Astrocyte of the cerebellum (primary cell): ENCODE measurements around the gene TIGAR.

Experiments used
- DNase-seq: peaks from one replicate; pipeline ENCODE4 v3.0.0-alpha.2; 2011; ENCODE audit warnings: low read depth
- H3K4me3 ChIP-seq: 2 replicates; pipeline ENCODE4 v1.5.1; 2011; ENCODE audit warnings: mild to moderate bottlenecking, low read depth, low read length, moderate library complexity
- in situ Hi-C: cut with HindIII; loops from 2 replicates; pipeline ENCODE4 v1.10.0; 2017; ENCODE audit warnings: low sequenced_read_pairs
- TF ChIP-seq, protein P1 (sequence below): IDR thresholded peaks from 2 replicates; pipeline ENCODE4 v1.5.1; 2012; ENCODE audit warnings: low read length, low read depth, moderate library complexity, mild to moderate bottlenecking; ENCODE audit errors: missing control alignments

The TIGAR gene

DNA sequence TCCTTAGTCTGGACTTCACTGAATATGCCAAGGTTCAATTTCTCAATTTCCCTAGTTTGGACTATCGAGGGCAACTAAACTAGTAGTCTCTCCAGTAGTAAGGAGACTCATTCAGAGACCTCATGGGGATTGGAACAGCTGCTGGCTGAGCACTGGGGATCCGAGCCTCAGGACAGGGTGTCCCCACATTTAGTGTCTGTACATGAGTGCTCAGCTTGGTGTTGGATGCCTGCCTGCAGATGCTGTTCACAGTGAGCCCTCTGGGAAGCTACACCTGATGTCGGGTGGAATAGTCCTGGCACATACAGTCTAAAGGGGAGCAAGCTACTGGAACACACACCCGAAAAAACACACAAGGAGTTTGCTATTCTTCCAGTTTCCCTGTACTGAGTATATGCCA, 59.3 kb downstream of the TIGAR start:
- DNase-seq, result no peak
- TF ChIP-seq, protein P1, sequence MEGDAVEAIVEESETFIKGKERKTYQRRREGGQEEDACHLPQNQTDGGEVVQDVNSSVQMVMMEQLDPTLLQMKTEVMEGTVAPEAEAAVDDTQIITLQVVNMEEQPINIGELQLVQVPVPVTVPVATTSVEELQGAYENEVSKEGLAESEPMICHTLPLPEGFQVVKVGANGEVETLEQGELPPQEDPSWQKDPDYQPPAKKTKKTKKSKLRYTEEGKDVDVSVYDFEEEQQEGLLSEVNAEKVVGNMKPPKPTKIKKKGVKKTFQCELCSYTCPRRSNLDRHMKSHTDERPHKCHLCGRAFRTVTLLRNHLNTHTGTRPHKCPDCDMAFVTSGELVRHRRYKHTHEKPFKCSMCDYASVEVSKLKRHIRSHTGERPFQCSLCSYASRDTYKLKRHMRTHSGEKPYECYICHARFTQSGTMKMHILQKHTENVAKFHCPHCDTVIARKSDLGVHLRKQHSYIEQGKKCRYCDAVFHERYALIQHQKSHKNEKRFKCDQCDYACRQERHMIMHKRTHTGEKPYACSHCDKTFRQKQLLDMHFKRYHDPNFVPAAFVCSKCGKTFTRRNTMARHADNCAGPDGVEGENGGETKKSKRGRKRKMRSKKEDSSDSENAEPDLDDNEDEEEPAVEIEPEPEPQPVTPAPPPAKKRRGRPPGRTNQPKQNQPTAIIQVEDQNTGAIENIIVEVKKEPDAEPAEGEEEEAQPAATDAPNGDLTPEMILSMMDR, result no peak
- H3K4me3 ChIP-seq, result no peak overlapping the region
- in situ Hi-C loops, result no loop called here

DNA sequence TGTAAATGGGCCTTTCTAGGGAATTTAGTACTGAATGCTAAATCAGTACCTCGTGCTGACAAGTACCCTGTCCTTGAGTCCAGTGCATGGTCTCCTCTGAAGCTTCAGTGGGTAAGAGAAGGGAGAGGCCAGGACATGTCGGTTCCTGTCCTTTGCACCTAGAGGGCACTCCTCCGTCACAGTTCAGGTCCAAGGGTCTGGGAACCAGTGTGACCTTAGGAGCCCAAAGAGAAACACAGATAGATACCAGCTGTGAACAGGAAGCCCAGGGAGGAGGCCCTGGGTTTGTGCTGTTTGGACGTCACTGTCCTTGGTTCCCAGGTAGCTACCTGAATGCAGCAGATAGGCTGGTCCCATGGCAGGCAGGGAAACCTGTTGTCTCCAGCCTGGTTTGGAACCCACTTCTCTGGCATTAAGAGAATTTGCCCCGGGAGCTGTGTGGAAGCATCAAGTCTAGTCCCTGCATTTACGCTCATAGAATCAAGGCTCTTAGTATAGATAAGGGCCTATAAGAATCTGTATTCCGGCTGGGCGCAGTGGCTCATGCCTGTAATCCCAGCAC, 62.4 kb downstream of the TIGAR start:
- in situ Hi-C loops, result no loop called here
- H3K4me3 ChIP-seq, result no peak overlapping the region
- TF ChIP-seq, protein P1, result no peak
- DNase-seq, result no peak

DNA sequence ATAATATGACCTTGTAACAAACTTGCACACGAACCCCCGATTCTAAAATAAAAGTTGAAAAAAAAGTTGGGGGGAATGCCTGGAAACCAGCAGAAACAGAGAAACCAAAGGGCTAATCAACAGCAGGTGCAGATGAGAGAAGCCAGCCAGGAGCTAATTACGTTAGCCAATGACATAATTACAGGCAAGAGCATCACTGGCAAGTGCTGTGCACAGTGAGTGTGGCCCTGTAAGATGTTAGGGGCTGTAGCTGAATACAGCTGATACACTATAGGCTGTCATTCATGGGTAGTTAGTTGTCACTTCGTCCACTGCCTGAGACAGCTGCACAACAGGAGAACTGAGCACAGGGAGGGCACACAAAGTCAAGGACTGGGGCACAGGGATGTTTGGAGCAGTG, 65.8 kb downstream of the TIGAR start:
- TF ChIP-seq, protein P1, result no peak
- DNase-seq, result no peak
- H3K4me3 ChIP-seq, result no peak overlapping the region
- in situ Hi-C loops, result no loop called here

DNA sequence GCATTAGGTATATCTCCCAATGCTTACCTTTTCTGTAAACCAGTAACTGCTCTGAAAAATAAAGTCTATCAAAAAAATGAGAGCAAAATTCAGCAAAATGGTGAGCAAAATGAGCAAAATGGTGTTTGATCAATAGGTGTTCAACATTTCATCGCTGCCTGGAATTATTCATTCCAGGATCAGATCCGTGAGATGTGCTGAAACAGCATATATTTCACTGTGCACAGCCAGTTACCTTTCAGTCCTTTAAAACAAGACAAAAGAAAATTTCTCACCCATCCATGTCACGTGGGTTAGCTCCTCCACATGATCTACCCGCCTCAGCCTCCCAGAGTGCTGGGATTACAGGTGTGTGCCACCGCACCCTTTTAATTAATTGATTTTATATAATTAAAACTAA, 66.6 kb downstream of the TIGAR start:
- TF ChIP-seq, protein P1, result no peak

DNA sequence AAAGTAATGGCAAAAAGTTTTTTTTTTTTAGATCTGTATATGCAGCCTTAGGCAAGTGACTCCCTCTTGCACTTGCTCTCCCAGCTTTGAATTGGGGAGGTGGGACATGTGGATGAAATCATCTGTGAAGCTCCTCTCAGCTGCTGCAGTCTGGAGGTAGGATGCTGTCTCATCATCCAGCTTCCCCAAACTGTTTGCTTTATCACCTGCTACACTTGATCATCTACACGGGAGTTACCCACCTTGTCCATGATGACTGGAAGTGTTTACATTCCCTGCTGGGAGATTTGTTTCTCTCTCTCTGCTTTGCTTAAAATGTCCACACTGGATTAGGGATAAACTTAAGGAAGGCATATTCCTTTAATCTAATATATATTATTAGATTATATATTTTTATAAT, 67.0 kb downstream of the TIGAR start:
- no peak overlapping the region for H3K4me3 ChIP-seq
- TF ChIP-seq, protein P1, result no peak
- DNase-seq, result no peak
- in situ Hi-C loops, result no loop called here

More for the DNA sequence above, 66.6 kb downstream of the TIGAR start:
- H3K4me3 ChIP-seq, result no peak overlapping the region
- DNase-seq, result no peak
- in situ Hi-C loops, result no loop called here

DNA sequence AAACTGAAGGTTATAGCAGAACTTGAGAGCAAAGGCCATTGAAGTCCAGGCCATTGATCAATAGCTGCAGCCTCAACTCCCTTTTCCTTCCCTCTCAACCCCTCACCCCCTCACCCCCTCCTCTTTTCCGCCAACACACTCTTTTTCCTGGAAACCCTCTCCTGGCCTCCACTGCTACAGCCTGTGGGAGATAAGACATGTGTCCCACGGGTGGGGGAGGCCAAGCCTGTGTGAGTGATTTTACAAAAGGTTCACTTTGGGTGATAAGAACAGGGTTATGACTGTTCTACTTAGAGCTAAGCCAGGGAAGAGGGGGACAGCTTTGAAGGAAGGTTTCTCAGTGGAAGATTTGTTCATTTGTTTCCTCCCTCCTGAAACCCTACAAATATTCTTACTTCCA, 67.6 kb downstream of the TIGAR start:
- TF ChIP-seq, protein P1, result no peak
- no peak for DNase-seq
- in situ Hi-C loops, result no loop called here
- no peak overlapping the region for H3K4me3 ChIP-seq
